HG02885 (cell line): ENCODE data around the gene AKR7A2.
"Not testable (repeated sequence)": the region's sequence is repeated elsewhere in the genome, so short reads cannot be mapped to it uniquely, and the experiment has no call there.

Experiments used
- ATAC-seq: cut with Tn5 transposase; IDR thresholded peaks from one replicate; pipeline ENCODE4 v1.9.1; 2021; ENCODE audit warnings: mild to moderate bottlenecking; ENCODE audit not compliant: unreplicated experiment, poor library complexity

Gene AKR7A2

GRCh38 chr1:19269427-19270342 is 42.3 kb downstream of the AKR7A2 start:
- not testable (repeated sequence) for ATAC-seq

DNA sequence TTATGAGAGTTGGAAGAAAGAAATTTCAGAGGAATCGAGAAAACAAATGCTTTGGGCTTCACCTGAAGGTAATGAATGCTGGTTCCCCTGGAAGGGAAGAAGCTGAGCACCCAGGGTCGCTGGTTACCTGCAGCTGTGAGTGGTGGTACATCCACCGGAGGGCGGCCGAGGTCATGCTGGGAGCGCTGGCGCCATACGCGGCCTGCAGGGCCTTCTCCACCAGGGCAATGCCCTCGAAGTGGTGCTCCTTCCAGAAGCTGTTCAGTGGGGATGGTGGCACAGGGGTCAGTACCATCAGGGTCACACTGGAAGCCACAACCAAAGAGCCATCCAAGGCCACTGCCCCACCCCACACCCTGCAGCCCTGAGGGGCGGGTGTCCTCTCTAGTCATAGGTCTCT is 43.5 kb downstream of the AKR7A2 start:
- no peak for ATAC-seq

GRCh38 chr1:19262744-19263143 is 49.2 kb downstream of the AKR7A2 start:
- no peak for ATAC-seq

GRCh38 chr1:19262047-19262446 is 49.9 kb downstream of the AKR7A2 start:
- no peak for ATAC-seq

GRCh38 chr1:19260211-19261138 is 51.5 kb downstream of the AKR7A2 start:
- no peak for ATAC-seq

GRCh38 chr1:19258353-19258752 is 53.6 kb downstream of the AKR7A2 start:
- ATAC-seq, result no peak

DNA sequence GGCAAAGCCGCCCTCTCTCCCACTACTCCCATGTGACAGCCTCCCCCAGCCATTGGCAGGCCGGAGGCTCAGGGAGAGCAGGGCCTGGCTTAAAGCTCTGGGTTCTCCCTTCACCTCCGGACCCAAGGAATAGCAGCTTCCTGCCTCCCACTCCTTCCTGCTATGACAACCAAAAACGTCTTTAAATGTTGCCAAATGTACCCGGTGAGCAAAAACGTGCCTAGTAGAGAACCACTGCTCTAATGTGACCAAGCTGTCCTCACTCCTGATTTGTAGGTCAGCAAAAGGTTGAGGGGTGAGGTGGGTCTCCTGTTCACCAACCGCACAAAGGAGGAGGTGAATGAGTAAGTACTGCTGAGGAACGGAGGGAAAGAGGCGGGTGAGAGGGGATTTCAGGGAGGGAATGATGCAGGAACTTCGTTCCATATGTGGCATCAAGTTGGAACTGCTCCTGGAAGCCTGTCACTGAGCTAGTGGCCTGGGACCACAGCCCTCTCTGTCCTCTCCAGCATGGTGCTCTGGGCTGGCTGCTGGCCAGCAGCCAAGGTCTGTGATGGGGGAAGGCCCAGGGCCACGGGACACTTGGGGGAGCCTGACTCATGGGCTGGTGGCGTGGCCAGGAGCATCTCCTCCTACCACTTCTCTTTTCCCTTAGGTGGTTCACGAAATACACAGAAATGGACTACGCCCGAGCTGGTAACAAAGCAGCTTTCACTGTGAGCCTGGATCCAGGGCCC is 54.6 kb downstream of the AKR7A2 start:
- ATAC-seq, result no peak

GRCh38 chr1:19256301-19256700 is 55.6 kb downstream of the AKR7A2 start:
- ATAC-seq, result not testable (repeated sequence)

- no peak for ATAC-seq
Observed at GRCh38 chr1:19255288-19255687, 56.7 kb downstream of the AKR7A2 start.

- no peak for ATAC-seq
Observed at GRCh38 chr1:19254416-19254815, 57.5 kb downstream of the AKR7A2 start.
